ENCODE data around the gene DPP3. TPM values are rescaled to one million over a fixed set of nuclear protein-coding genes. Genes with fewer than 3 reads are reported as not detected.

Gene DPP3
- total RNA-seq, 2 experiments from 2014 or later: 87.1 to 91.9 TPM

DNA sequence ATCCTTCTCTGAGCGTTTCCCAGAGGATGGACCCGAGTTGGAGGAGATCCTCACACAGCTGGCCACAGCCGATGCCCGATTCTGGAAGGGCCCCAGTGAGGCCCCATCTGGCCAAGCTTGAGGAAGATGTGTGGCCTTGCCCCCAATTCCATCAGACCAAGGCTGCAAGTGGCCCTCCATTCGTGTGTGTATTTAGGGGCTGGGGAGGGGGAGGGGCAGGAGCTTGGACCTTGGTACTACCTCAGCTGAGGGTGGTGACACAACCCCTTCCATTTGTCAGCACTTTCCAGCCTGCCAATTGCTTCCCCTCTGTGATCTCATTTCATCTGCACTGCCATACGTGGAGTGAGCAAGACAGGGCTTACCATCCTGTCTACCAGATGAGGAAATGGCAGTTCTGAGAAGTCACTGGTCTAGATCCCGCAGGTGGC, 28.9 kb downstream of the DPP3 start:
- peak; percentile 15 for DNase-seq
- Mint-ChIP-seq H3K27me3 (no peaks in the 10 kb centered on the region), H3K36me3 (ENCODE audit: low read depth) (peaks cover 8% of the 10 kb centered on the region), H3K4me3 (no peak overlapping the region), H3K4me1 (peaks cover 10% of the 10 kb centered on the region), H3K9me3 (ENCODE audit: low read depth) (no peaks in the 10 kb centered on the region), H3K27ac (no peak overlapping the region)
- peak; percentile 28 for ATAC-seq
- CTCF ChIA-PET: interaction anchor here (0.6 to 2.1 kb wide), 4 partner anchors 30 to 259 kb away, joined by 3 to 8 read pairs (median 3); partner anchors contain the start of gene RBM4B
- intact Hi-C loops (cut with DNase I, micrococcal nuclease): no loop called here
- POLR2A ChIA-PET: interaction anchor here (0.6 kb wide), 1 partner anchor 9 kb away, joined by 3 read pairs; no protein-coding TSS in a partner anchor

DNA sequence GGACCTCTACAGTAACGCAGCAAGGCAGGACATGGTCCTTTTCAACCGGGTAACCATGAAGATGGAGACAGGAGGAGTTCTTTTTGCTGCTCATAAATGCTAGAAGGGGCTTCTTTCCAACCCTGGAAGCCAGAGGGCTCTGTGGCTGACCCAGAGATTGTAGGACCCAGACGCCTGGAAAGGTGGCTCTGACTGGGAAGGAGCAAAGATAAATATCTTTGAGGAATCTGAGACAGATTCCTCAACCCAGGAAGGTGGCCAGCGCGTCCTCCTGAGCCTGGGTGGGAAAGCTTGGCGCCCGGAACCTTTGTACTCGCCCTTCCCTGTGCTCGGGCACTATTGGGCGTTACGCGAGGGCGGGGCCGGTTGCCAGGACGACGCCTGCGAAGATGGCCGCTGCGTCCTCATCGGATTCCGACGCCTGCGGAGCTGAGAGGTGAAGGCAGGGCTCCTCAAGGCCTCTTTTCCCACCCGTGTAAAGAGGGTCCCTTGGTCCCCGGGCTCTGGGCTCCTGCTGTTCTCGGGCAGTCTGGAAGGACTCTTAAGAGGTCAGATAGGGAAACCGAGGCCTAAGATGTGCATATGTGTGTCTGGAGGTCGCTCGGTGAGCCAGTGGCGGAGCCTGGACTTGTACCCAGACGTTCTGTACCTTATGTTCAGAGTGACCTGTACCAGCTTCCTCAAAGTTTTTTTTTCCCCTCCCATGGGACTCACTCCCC, 30.2 kb downstream of the DPP3 start, which contains the start of gene BBS1:
Gene BBS1, plus strand, starts transcription at position 365 of the 719 bp plus-strand sequence. Its CDS starts 25 bp downstream, at position 390.
- peaks cover 10% of the 10 kb centered on the region for H3K4me1 Mint-ChIP-seq
- peak within 1 kb of the TSS; percentile 86 for H3K4me3 Mint-ChIP-seq
- H3K27ac Mint-ChIP-seq: peak within 1 kb of the TSS; percentile 48
- intact Hi-C loops (cut with DNase I, micrococcal nuclease): loop anchor here in 1 of 2 experiments (1.0 kb wide), 10 partner anchors 30 to 448 kb away; partner anchors contain the start of genes ACTN3, CCDC87, CCS and DPP3
- POLR2A ChIA-PET: interaction anchor here (0.6 to 1.1 kb wide), 3 partner anchors 44 to 168 kb away, joined by 3 to 4 read pairs (median 4); partner anchors contain the start of genes PELI3 and RBM4B
- ATAC-seq: peak; percentile 98
- peak; percentile 88 for DNase-seq
- no peaks in the 10 kb centered on the region for H3K9me3 Mint-ChIP-seq (ENCODE audit: low read depth)
- H3K27me3 Mint-ChIP-seq: no peaks in the 10 kb centered on the region
- H3K36me3 Mint-ChIP-seq (ENCODE audit: low read depth): peaks cover 10% of the 10 kb centered on the region
- CTCF ChIA-PET: interaction anchor here (0.5 to 2.1 kb wide), 8 partner anchors 27 to 447 kb away, joined by 3 to 8 read pairs (median 3); partner anchors contain the start of genes MRPL11 and RBM4B

DNA sequence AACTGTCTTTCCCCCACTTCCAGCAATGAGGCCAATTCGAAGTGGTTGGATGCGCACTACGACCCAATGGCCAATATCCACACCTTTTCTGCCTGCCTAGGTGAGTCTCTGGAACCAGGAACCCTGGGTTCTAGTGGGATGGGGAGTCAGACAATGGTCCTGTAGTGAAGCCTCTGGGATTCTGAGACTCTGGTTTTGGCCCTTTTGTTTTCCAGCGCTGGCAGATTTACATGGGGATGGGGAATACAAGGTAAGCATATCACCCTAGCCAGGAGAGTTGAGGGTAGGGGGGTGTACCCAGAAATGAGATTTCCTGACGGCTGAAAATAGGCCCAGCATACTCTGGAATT, 30.7 kb downstream of the DPP3 start:
- peak overlapping the region; percentile 48 for H3K27ac Mint-ChIP-seq
- ATAC-seq: no peak

GRCh38 chr11:66523611-66524010, 43.4 kb downstream of the DPP3 start:
- no peak overlapping the region for H3K4me3 Mint-ChIP-seq
- H3K27ac Mint-ChIP-seq: no peak overlapping the region
- H3K9me3 Mint-ChIP-seq (ENCODE audit: low read depth): no peaks in the 10 kb centered on the region
- no peak for DNase-seq
- no peaks in the 10 kb centered on the region for H3K4me1 Mint-ChIP-seq
- CTCF ChIA-PET: no interaction called here
- intact Hi-C loops (cut with DNase I, micrococcal nuclease): no loop called here
- peaks cover 31% of the 10 kb centered on the region for H3K36me3 Mint-ChIP-seq (ENCODE audit: low read depth)
- POLR2A ChIA-PET: no interaction called here
- H3K27me3 Mint-ChIP-seq: no peaks in the 10 kb centered on the region
- ATAC-seq: no peak

More for the DNA sequence above, 30.7 kb downstream of the DPP3 start:
- peaks cover 10% of the 10 kb centered on the region for H3K36me3 Mint-ChIP-seq (ENCODE audit: low read depth)
- DNase-seq: no peak
- no peaks in the 10 kb centered on the region for H3K27me3 Mint-ChIP-seq
- peaks cover 10% of the 10 kb centered on the region for H3K4me1 Mint-ChIP-seq
- intact Hi-C loops (cut with DNase I, micrococcal nuclease): loop anchor here in 1 of 2 experiments (1.0 kb wide), 10 partner anchors 31 to 447 kb away; partner anchors contain the start of genes ACTN3, CCDC87, CCS and DPP3
- CTCF ChIA-PET: interaction anchor here (0.5 to 2.1 kb wide), 6 partner anchors 72 to 446 kb away, joined by 3 to 8 read pairs (median 3); partner anchors contain the start of genes MRPL11 and RBM4B
- no peaks in the 10 kb centered on the region for H3K9me3 Mint-ChIP-seq (ENCODE audit: low read depth)
- POLR2A ChIA-PET: interaction anchor here (0.6 to 1.1 kb wide), 3 partner anchors 44 to 167 kb away, joined by 3 to 4 read pairs (median 4); partner anchors contain the start of genes PELI3 and RBM4B
- H3K4me3 Mint-ChIP-seq: peak overlapping the region; percentile 86

DNA sequence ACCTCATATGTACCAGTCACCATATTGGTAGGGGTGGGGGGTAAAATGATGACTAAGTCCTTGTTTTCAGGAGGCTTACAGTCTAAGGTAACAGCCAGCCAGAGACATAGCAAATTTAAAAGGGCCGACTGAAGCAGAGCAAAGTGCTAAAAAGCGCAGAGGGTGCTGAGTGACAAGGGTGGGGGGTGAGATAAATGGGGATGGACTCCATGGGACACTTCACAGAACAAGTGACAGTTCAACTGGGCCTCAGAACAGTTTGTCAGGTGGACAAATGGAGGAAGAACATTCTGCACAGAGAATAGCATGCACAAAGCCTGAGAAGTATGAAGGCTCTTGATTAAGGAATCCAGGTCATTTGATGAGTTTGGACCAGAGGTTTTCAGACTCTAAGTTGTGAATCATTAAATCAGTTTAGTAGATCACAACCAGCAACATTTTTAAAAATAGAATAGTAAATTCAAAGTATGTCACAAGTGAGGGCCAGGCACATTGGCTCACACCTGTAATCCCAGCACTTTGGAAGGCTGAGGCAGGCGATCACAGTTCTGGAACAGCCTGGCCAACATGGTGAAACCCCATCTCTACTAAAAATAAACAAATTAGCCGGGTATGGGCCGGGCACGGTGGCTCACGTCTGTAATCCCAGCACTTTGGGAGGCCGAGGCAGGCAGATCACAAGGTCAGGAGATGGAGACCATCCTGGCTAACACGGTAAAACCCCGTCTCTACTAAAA, 44.2 kb downstream of the DPP3 start:
- no peaks in the 10 kb centered on the region for H3K4me1 Mint-ChIP-seq

DNA sequence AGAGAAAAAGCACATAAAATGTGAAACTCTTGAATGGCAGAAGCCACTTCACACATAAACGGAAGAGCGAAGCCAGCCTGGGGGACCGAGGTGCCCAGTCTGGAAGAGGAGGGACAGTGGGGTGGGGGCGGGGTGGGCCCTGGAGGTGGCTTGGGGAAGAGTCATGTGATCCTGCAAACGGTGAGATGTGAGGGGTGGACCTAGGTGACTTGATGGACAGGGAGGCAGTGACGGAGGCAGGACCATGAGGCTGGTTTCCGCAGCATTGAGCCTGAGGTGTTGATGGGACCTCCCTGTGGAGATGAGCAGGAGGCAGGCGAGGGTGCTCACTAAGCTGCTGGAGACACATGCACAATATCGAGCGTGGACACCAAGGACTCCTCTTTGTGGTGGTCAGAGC, 48.8 kb downstream of the DPP3 start:
- Mint-ChIP-seq H3K4me1 (no peaks in the 10 kb centered on the region), H3K4me3 (no peak overlapping the region), H3K27me3 (no peaks in the 10 kb centered on the region), H3K9me3 (ENCODE audit: low read depth) (no peaks in the 10 kb centered on the region), H3K27ac (no peak overlapping the region), H3K36me3 (ENCODE audit: low read depth) (peaks cover 13% of the 10 kb centered on the region)
- ChIA-PET POLR2A (no interaction called here), CTCF (interaction anchor here (0.6 kb wide), 1 partner anchor 36 kb away, joined by 3 read pairs; no protein-coding TSS in a partner anchor)
- intact Hi-C loops (cut with DNase I, micrococcal nuclease): no loop called here
- ATAC-seq: no peak
- no peak for DNase-seq

More for the DNA sequence above, 44.2 kb downstream of the DPP3 start:
- intact Hi-C loops (cut with DNase I, micrococcal nuclease): no loop called here
- Mint-ChIP-seq H3K27ac (no peak overlapping the region), H3K4me3 (no peak overlapping the region), H3K36me3 (ENCODE audit: low read depth) (peaks cover 29% of the 10 kb centered on the region), H3K9me3 (ENCODE audit: low read depth) (no peaks in the 10 kb centered on the region), H3K27me3 (no peaks in the 10 kb centered on the region)
- ATAC-seq: no peak
- no peak for DNase-seq
- ChIA-PET POLR2A (no interaction called here), CTCF (no interaction called here)

DNA sequence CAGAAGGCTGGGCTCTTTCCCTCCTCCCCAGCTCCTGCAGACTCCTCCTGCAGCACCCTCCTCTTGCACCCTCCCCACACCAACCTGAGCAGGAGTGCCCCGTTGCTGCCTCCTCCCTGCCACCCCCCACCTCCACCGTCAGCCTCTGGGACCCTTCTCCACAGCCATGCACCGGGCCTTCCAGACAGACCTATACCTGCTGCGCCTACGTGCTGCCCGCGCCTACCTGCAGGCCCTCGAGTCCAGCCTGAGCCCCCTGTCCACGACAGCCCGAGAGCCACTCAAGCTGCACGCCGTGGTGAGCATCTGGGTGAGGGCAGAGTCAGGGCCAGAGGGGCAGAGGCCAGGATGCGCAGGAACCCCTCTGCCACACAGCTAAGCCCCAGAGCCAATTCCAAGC, 49.4 kb downstream of the DPP3 start:
- intact Hi-C loops (cut with DNase I, micrococcal nuclease): no loop called here
- H3K4me1 Mint-ChIP-seq: no peaks in the 10 kb centered on the region
- ChIA-PET CTCF (interaction anchor here (0.6 kb wide), 2 partner anchors 37 to 243 kb away, joined by 3 read pairs; no protein-coding TSS in a partner anchor), POLR2A (no interaction called here)
- DNase-seq (no peak), ATAC-seq (no peak)
- peaks cover 13% of the 10 kb centered on the region for H3K36me3 Mint-ChIP-seq (ENCODE audit: low read depth)
- H3K9me3 Mint-ChIP-seq (ENCODE audit: low read depth): no peaks in the 10 kb centered on the region
- no peaks in the 10 kb centered on the region for H3K27me3 Mint-ChIP-seq
- H3K27ac Mint-ChIP-seq: no peak overlapping the region
- no peak overlapping the region for H3K4me3 Mint-ChIP-seq

- ATAC-seq: no peak
- Mint-ChIP-seq H3K4me1 (no peaks in the 10 kb centered on the region), H3K27me3 (no peaks in the 10 kb centered on the region), H3K27ac (no peak overlapping the region), H3K36me3 (ENCODE audit: low read depth) (peaks cover 12% of the 10 kb centered on the region), H3K9me3 (ENCODE audit: low read depth) (no peaks in the 10 kb centered on the region), H3K4me3 (no peak overlapping the region)
- DNase-seq: no peak
- ChIA-PET POLR2A (no interaction called here), CTCF (no interaction called here)
- intact Hi-C loops (cut with DNase I, micrococcal nuclease): no loop called here
Measured at GRCh38 chr11:66530927-66531709, 50.9 kb downstream of the DPP3 start.

DNA sequence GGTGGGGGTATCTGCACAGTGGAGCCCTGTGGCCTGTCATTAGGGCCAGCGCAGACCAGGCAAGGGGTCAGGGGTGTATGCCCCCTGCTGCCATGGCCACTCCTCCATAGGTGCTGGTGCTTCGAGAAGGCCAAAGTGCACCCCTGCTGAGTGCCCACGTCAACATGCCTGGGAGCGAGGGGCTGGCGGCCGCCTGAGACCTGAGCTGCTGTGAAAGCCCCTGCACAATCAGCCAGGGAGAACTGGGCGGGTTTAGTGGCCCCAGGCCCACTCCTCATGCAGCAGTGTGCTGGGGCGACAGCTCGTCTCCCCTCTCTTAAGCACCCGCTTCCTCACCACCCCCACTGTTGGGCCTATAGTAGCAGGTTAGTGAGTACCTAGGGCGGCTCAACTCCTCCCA, 51.6 kb downstream of the DPP3 start:
- Mint-ChIP-seq H3K27ac (no peak overlapping the region), H3K36me3 (ENCODE audit: low read depth) (peaks cover 12% of the 10 kb centered on the region), H3K9me3 (ENCODE audit: low read depth) (no peaks in the 10 kb centered on the region), H3K4me1 (no peaks in the 10 kb centered on the region), H3K27me3 (no peaks in the 10 kb centered on the region), H3K4me3 (no peak overlapping the region)
- CTCF ChIA-PET: interaction anchor here (0.5 kb wide), 1 partner anchor 420 kb away, joined by 3 read pairs; no protein-coding TSS in a partner anchor
- intact Hi-C loops (cut with DNase I, micrococcal nuclease): no loop called here
- DNase-seq (no peak), ATAC-seq (no peak)
- POLR2A ChIA-PET: no interaction called here

DNA sequence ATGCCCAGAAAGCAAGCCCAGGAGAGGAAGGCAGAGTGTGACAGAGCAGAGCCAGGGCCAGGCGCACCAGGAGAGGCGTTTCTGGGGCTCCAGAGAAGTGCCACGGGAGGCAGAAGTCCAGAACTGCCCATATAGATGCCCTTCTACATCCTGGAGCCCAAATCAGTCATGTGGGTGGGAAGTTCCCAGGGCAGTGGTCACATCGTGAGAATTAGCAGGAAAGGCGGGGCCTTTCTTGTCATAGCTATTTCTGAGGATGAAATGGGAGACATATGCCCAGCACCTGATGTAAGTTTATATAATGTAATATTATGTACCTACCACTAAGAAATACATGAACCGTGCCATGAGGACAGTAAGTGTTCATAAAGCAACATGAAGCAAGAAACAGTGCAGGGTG, 52.5 kb downstream of the DPP3 start:
- intact Hi-C loops (cut with DNase I, micrococcal nuclease): no loop called here
- Mint-ChIP-seq H3K27ac (no peak overlapping the region), H3K4me1 (no peaks in the 10 kb centered on the region), H3K27me3 (no peaks in the 10 kb centered on the region), H3K9me3 (ENCODE audit: low read depth) (no peaks in the 10 kb centered on the region), H3K36me3 (ENCODE audit: low read depth) (peaks cover 12% of the 10 kb centered on the region), H3K4me3 (no peak overlapping the region)
- POLR2A ChIA-PET: no interaction called here
- no peak for DNase-seq
- ATAC-seq: no peak
- CTCF ChIA-PET: interaction anchor here (1.6 to 1.8 kb wide), 2 partner anchors 45 to 144 kb away, joined by 4 to 5 read pairs; no protein-coding TSS in a partner anchor
